PC-9 (cell line): ENCODE data around the gene CEL. TPM values are rescaled to one million over a fixed set of nuclear protein-coding genes. Genes with fewer than 3 reads are reported as not detected.

ENCODE experiments used
- BruUV-seq: library from RNA; stranded (reverse); fragments of 400-500 nt; replicated peaks from 2 replicates; lab custom pipeline; 2021; lab: Mats Ljungman, UMichigan
- CTCF ChIA-PET: fragments of 300-600 bp; sonication (Branson Sonifier 250); formaldehyde crosslinking; loops from one replicate; lab custom pipeline; 2022; ENCODE audit warnings: antibody characterized with exemption; lab: Charles Lee
- POLR2A ChIA-PET: fragments of 300-600 bp; sonication (Branson Sonifier 250); formaldehyde crosslinking; loops from one replicate; lab custom pipeline; 2022; ENCODE audit warnings: antibody characterized with exemption; ENCODE audit not compliant: unreplicated experiment; lab: Charles Lee
- DNase-seq, 2 experiments: peaks; one replicate each; pipeline versions ENCODE4 v3.0.0 to v3.0.0-alpha.2; 2015 to 2022; ENCODE audit warnings: mixed read lengths in 1 of 2
- H2AFZ ChIP-seq: fragments of 200-600 bp; sonication (generic); 2 replicates; pipeline ENCODE4 v1.8.1; 2017; ENCODE audit warnings: antibody characterized with exemption
- H3F3A ChIP-seq: fragments of 200-600 bp; sonication (generic); 2 replicates; pipeline ENCODE4 v1.8.1; 2017; ENCODE audit warnings: antibody characterized with exemption, mild to moderate bottlenecking, low read depth; ENCODE audit not compliant: insufficient read depth
- H3K27ac ChIP-seq: fragments of 200-600 bp; sonication (generic); 2 replicates; pipeline ENCODE4 v1.6.1; 2016; ENCODE audit warnings: mixed run types
- H3K27me3 ChIP-seq: fragments of 200-600 bp; sonication (generic); 2 replicates; pipeline ENCODE4 v1.6.1; 2016; ENCODE audit warnings: low read depth, mixed run types; ENCODE audit not compliant: insufficient read depth
- H3K36me3 ChIP-seq: fragments of 200-600 bp; sonication (generic); 2 replicates; pipeline ENCODE4 v1.6.1; 2016; ENCODE audit warnings: low read depth, mixed run types
- H3K4me1 ChIP-seq: fragments of 200-600 bp; sonication (generic); replicated peaks from 2 replicates; pipeline ENCODE4 v1.6.1; 2016; ENCODE audit warnings: mixed run types; ENCODE audit not compliant: insufficient read depth
- H3K4me2 ChIP-seq: fragments of 200-600 bp; sonication (generic); 2 replicates; pipeline ENCODE4 v1.6.1; 2017; ENCODE audit warnings: mixed run types
- H3K4me3 ChIP-seq: fragments of 200-600 bp; sonication (generic); 2 replicates; pipeline ENCODE4 v1.6.1; 2016; ENCODE audit warnings: mixed run types
- H3K79me2 ChIP-seq: fragments of 200-600 bp; sonication (generic); 2 replicates; pipeline ENCODE4 v1.6.1; 2017; ENCODE audit warnings: low read depth, mixed run types
- H3K9me2 ChIP-seq: fragments of 200-600 bp; sonication (generic); 2 replicates; pipeline ENCODE4 v1.8.1; 2017; ENCODE audit warnings: mild to moderate bottlenecking; ENCODE audit not compliant: insufficient read depth
- H3K9me3 ChIP-seq: fragments of 200-600 bp; sonication (generic); 2 replicates; pipeline ENCODE4 v1.8.1; 2016; ENCODE audit warnings: low read depth; ENCODE audit not compliant: insufficient read depth
- H4K20me1 ChIP-seq: fragments of 200-600 bp; sonication (generic); 2 replicates; pipeline ENCODE4 v1.8.1; 2017; ENCODE audit not compliant: insufficient read depth
- EZH2 ChIP-seq: fragments of 200-600 bp; sonication (generic); IDR thresholded peaks from 2 replicates; pipeline ENCODE4 v1.8.0; 2017; ENCODE audit warnings: antibody characterized with exemption, low read depth
- intact Hi-C: fragments of 100-400 bp; cut with micrococcal nuclease; formaldehyde crosslinking; loops from one replicate; pipeline ENCODE4 v1.10.0; 2022; ENCODE audit not compliant: unreplicated experiment
- total RNA-seq: library from RNA; stranded (reverse); gene quantifications from 2 replicates; pipeline ENCODE4 v1.2.3, GENCODE V29; 2021
- TF ChIP-seq, protein P1 (sequence below): fragments of 200-600 bp; sonication (generic); conservative IDR thresholded peaks from 2 replicates; pipeline ENCODE4 v1.6.1; 2017; ENCODE audit warnings: mixed run types, antibody characterized with exemption, mild to moderate bottlenecking, moderate library complexity

Gene CEL
- total RNA-seq, 1 experiment from 2014 or later = 2.7 TPM

DNA sequence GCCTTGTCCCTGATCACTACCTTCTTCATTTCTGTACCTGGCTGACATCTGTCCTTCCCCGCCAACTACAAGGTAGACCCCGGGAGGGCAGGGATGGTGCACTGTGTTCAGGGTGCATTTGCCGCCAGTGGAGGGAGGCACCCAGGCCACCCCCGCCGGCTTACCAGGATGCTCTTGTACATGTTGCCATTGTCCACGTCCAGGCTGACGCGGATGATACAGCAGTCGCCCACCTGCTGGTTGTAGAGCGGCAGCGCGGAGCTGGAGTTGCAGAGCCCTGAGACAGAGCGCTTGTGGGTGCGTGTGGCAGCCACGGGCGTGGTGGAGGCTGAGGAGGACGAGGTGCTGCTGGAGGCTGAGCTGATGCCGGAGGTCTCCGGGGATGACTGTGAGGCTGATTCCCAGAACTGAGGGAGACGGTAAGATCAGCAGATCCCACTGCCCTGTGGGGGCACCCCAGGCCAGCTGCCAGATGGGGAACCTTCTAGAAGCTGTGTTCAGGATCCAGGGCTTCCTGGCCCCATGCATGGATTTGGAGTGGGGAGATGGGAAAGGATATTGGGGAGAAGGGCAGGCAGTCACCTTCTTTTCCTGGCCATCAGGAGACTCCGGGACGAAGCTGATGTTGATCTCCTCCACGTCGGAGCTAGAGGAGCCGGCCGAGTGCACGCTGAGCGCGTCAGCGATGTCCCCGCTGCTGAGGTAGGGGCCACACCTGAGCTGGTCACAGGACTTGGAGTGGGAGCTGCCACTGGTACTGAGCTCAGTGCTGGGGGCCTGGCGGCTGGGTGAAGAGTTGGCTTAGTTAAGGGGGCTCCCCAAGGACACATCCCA is 39.8 kb downstream of the CEL start:
- Histone ChIP-seq H2AFZ (no peak overlapping the region), H3K27ac (no peak overlapping the region), H3K27me3 (no peaks in the 10 kb centered on the region), H3F3A (no peaks in the 10 kb centered on the region), H3K4me2 (no peak overlapping the region), H3K79me2 (no peaks in the 10 kb centered on the region), H3K9me2 (no peaks in the 10 kb centered on the region), H3K9me3 (peaks cover 5% of the 10 kb centered on the region; the same call in 1 of the 2 replicates), H3K36me3 (peaks cover 20% of the 10 kb centered on the region), H3K4me1 (peaks cover 12% of the 10 kb centered on the region), H3K4me3 (no peak overlapping the region), H4K20me1 (no peaks in the 10 kb centered on the region)
- no TSS peak for BruUV-seq
- no peak for DNase-seq
- ChIA-PET POLR2A (no interaction called here), CTCF (interaction anchor here (1.6 to 3.2 kb wide), 2 partner anchors 42 to 46 kb away, joined by 6 to 36 read pairs; no protein-coding TSS in a partner anchor)
- TF ChIP-seq, protein P1, sequence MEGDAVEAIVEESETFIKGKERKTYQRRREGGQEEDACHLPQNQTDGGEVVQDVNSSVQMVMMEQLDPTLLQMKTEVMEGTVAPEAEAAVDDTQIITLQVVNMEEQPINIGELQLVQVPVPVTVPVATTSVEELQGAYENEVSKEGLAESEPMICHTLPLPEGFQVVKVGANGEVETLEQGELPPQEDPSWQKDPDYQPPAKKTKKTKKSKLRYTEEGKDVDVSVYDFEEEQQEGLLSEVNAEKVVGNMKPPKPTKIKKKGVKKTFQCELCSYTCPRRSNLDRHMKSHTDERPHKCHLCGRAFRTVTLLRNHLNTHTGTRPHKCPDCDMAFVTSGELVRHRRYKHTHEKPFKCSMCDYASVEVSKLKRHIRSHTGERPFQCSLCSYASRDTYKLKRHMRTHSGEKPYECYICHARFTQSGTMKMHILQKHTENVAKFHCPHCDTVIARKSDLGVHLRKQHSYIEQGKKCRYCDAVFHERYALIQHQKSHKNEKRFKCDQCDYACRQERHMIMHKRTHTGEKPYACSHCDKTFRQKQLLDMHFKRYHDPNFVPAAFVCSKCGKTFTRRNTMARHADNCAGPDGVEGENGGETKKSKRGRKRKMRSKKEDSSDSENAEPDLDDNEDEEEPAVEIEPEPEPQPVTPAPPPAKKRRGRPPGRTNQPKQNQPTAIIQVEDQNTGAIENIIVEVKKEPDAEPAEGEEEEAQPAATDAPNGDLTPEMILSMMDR = no peak
- intact Hi-C loops = loop anchor here (5.0 kb wide), 1 partner anchor 69 kb away; the partner anchor contains the start of gene GTF3C5

DNA sequence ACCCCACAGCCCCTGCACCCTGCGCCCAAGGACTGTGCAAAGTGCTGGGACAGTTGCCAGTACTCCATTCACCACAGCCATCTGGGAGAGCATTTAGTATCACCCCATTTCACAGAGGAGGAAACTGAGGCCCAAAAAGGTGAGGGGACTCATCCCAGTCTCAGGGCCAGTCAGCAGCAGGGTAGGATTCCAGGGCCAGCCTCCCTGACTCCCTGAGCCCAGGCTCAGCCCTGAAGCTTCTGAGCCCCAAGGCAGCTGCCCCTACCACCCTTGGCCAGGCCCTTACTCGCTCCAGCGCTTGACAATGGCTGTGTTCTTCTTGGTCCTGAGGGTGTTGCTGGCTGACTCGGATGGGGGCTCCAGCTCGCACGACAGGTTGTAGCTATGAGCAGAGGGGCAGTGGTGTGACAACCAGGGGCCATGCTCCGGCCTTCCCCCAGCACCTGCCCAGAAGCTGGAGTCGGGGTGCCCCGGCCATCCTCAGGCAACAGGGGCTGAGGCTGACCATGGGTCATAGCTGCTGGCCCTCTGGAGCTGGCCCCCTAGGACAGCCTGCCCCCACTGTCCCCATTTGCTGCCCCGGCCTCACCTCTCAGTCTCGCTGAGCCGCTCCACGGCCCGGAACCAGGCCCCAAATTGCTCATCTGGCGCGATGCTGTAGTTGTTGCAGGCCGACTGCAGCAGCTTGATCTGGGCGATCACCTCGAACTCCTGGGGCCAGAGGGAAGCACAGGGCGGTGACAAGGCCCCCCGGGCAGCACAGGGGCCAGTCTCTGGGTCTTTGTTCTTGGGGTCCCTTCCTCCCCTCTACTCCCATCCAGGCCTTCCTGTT is 40.6 kb downstream of the CEL start:
- DNase-seq = no peak
- peaks cover 12% of the 10 kb centered on the region for H3K4me1 ChIP-seq
- no peak overlapping the region for H2AFZ ChIP-seq
- no peak overlapping the region for H3K27ac ChIP-seq
- ChIA-PET CTCF (interaction anchor here (0.6 to 3.2 kb wide), 4 partner anchors 9 to 74 kb away, joined by 3 to 36 read pairs (median 4); no protein-coding TSS in a partner anchor), POLR2A (no interaction called here)
- no peak for TF ChIP-seq EZH2
- TF ChIP-seq, protein P1 = no peak
- BruUV-seq = no TSS peak
- H3F3A ChIP-seq = no peaks in the 10 kb centered on the region
- H3K79me2 ChIP-seq = no peaks in the 10 kb centered on the region
- H3K4me2 ChIP-seq = no peak overlapping the region
- H4K20me1 ChIP-seq = no peaks in the 10 kb centered on the region
- H3K36me3 ChIP-seq = peaks cover 17% of the 10 kb centered on the region
- H3K9me2 ChIP-seq = no peaks in the 10 kb centered on the region
- no peaks in the 10 kb centered on the region for H3K27me3 ChIP-seq
- intact Hi-C loops = loop anchor here (1.0 to 5.0 kb wide), 7 partner anchors 12 to 384 kb away; partner anchors contain the start of genes GTF3C5 and RALGDS
- no peak overlapping the region for H3K4me3 ChIP-seq
- H3K9me3 ChIP-seq = no peaks in the 10 kb centered on the region
